Activated CD4-positive, alpha-beta T cell treated with anti-CD3 and anti-CD28 coated beads, Interleukin-10, Interleukin-2, amounts not matched to agents 100 ng/mL and 50 ng/mL, durations not matched to agents 16 hours and 8 hours (primary cell): ENCODE results near the gene PTPRJ.
"Not testable (repeated sequence)": the region's sequence is repeated elsewhere in the genome, so short reads cannot be mapped to it uniquely, and the experiment has no call there.

Experiments
- DNase-seq: peaks from one replicate; pipeline ENCODE4 v3.0.0-alpha.2; 2020

Gene PTPRJ

GRCh38 chr11:48123934-48124755, 143.8 kb downstream of the PTPRJ start:
- no peak for DNase-seq

DNA sequence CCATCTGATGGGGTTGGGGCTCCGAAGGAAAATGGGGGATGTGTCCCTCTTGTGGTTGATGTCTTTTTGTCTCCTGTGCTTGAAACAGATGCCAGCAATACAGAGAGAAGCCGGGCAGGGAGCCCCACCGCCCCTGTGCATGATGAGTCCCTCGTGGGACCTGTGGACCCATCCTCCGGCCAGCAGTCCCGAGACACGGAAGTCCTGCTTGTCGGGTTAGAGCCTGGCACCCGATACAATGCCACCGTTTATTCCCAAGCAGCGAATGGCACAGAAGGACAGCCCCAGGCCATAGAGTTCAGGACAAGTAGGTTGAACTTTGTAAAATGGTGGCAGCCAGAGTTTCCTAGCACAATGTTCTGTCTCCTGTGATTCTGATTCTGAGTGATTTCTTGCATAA, 144.5 kb downstream of the PTPRJ start:
- DNase-seq = no peak

- DNase-seq = no peak
Observed at GRCh38 chr11:48125866-48126265, 145.5 kb downstream of the PTPRJ start.

DNA sequence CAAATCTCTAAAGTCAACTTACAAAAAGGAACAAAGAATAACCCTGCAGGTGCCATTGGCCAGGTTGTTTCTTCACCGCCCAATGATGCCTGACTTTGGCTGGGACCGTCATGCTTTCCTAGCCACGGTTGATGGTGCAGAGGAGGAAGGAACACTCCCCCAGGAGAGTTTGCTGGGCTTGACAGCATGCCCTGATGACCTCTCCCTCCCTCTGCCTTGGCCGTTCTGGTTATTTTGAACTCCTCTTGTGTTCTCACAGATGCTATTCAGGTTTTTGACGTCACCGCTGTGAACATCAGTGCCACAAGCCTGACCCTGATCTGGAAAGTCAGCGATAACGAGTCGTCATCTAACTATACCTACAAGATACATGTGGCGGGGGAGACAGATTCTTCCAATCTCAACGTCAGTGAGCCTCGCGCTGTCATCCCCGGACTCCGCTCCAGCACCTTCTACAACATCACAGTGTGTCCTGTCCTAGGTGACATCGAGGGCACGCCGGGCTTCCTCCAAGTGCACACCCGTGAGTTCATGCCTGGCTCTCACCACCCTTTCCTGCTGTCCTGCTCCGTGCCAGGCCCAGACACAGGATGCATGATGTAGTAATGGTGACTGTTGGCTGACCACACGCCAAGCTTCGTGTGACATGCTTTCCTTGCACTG, 147.3 kb downstream of the PTPRJ start:
- DNase-seq = no peak

- DNase-seq = no peak
Observed at GRCh38 chr11:48129697-48130395, 149.5 kb downstream of the PTPRJ start.

DNA sequence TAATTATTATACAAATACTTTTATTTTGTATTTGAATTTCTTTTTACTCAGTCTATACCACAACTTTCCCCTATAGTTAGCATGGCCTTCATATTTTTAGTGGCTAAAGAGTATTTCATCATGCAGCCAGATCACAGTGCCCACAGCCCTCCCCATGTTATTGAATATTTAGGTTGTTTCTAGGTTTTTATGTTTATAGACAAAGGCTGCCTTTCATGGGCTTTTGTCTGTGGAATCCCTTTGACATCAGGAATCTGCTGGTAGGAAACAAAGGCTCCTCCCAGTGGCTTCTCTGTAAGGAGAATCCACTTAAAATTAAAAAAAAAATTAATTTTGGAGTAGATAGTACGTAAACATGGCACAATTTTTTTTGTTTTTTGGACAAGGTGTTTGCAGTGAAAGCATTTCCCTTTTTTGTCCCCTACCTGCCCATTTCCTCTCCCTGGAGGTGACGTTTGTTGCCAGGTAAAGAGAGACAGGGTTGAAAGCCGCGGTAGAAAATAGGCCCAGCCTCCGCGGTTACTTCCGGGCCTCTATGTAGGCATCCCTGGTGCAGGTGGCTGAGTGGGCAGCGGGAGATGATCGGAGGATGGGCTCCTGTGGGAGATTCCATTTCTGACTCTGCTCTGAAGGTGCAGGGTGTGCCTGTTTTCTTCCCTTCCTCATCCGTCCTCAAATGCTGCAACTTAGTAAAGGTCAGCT, 154.0 kb downstream of the PTPRJ start:
- DNase-seq = no peak

GRCh38 chr11:48138222-48138621, 157.9 kb downstream of the PTPRJ start:
- no peak for DNase-seq

DNA sequence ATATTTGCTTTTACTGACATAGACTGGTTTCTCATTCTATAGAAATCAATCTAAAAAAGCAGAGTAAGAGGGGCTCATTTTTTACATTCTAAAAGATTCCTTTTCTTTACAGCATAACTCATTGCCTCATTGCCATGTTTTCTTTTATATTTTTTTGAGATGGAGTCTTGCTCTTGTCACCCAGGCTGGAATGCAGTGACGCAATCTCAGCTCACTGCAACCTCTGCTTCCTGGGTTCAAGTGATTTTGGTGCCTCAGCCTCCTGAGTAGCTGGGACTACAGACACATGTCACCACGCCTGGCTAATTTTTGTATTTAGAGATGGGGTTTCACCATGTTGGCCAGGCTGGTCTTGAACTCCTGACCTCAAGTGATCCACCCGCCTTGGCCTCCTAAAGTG, 159.5 kb downstream of the PTPRJ start:
- DNase-seq = not testable (repeated sequence)

DNA sequence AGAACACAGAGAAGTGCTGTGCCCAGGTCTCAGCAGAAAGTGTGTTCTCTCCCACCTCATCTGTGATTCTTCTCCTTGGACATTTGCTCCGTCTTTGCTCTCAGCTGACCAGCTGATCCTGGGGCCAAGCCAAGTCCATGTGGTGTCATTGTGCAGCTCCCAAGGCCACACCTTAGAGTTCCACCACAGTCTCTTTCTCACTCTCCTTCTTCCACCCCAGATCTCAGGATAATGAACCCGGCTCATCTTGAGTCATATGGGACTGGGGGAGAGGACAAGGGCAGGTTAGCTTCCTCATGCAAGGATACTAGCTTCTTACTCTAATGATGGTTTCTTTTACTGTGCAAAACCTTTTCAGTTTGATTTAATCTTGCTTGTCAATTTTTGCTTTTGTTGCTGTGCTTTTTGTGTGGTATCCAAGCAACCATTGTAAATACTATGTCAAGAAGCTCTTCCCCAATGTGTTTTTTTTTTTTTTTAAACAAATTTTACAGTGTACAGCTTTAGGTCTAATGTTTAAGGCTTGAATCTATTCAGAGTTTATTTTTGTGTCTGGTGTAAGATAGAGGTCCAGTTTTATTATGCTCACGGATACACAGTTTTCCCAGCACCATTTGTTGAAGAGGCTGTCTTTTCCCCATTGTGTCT, 161.2 kb downstream of the PTPRJ start:
- no peak for DNase-seq

- DNase-seq = no peak
Observed at GRCh38 chr11:48142889-48143288, 162.5 kb downstream of the PTPRJ start.

GRCh38 chr11:48148749-48149148, 168.4 kb downstream of the PTPRJ start:
- DNase-seq = no peak

DNA sequence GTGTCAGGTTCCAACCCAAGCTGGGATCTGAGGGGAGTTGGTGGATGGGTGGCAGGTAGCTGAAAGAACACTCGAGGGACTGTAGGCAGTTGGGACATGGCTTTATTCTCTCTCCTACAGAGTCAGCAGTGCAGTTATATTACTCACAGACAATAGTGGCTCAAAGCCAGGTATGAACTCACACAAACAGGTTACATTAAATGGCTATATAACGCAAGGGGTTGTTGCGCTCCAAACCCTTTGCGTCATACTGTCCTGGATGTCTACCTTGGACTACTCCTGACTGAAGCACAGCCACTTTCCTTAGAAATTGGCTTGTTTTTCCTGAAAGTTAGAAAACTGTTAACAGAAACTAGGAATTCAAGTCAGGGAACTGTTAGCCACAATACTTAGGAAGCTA, 169.9 kb downstream of the PTPRJ start:
- DNase-seq = no peak

GRCh38 chr11:48154151-48154550, 173.8 kb downstream of the PTPRJ start:
- no peak for DNase-seq

DNA sequence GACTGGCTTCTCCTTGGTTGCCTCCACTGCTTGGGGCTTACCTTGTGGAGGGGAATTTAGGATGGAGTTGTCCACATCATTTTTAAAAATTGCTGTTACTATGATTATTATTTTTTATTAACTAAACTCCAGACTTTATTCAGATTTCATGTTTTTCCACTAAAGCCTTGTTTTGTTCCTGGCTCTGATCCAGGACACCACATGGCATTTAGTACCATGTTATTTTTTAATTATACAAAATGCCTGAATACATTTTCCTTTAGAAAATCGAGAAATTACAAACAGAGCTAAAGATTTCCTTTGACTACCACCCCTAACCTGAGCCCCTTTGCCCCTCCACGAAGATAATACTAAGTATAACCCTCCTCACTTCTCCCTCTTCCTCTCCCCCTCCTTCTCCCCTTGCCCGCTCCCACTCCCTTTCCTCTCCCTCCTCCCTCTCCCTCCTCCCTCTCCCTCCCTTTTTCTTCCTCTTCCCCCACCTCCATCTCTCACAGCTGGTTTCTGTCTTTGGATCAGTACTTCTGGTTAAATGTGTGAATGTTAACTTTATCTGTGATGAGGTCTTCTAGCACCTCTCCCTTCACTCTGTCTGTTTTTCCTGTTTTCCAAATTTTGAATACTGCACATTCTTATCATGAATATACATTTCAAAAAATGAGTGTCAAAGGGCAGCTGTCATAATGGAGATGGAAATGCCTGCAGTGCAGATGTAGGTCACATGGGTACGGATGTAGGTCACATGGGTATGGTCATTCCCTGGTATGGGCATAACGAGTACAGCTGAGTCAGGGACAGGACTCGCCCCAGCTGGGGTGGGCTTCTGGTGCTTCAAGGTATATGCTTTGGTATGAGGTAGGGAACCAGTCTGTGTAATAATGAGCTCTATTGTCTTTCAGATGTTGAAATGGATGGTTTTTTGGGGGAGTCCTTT, 181.9 kb downstream of the PTPRJ start:
- DNase-seq = no peak

- no peak for DNase-seq
Observed at GRCh38 chr11:48162885-48163268, 182.5 kb downstream of the PTPRJ start.

DNA sequence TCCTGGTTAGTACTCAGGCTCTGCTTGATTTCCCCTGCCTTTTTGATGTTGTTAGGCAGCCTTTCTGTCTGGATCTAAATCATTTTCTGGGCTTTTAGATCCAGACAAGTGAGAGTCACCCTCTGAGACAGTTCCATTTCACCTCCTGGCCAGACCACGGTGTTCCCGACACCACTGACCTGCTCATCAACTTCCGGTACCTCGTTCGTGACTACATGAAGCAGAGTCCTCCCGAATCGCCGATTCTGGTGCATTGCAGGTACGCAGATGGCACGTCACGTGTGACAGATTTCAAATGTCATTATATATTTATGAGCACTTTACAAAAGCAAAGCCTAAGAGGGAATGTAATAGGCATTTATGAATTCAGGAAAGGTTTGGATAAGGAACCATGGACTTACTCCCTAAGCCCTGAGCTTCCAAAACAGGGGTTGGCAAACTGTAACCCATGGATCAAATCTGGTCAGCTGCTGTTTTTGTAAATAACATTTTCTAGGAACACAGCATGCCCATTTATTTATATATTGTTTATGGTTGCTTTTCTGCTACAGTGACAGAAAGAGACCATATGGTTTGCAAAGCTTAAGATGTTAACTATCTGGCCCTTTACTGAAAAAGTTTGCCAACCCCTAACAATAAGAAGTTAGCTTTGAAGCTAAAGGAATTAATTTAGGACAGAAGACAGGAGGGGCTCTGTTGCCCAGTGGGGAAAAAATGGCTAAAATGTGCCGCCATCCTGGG, 183.2 kb downstream of the PTPRJ start:
- no peak for DNase-seq

- no peak for DNase-seq
Observed at GRCh38 chr11:48164836-48165235, 184.5 kb downstream of the PTPRJ start.

DNA sequence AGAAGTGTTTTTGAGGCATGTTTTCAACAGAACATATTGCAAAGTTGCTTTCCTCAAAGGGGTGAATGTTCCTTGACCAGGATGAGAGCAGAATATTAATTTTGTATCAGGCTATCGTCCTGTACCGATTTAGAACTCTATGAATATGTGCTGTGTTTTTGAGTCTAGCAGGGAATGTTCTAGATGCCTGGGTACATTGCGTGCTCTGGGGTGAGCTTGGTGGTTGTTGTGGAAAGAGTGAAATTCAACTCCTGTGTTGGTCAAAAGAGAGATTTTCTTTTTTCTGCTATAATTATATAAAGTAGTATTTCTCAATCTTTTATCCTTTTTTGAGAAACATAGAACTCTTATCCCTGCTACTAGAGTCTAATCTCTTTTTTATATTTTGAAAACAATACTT, 185.1 kb downstream of the PTPRJ start:
- no peak for DNase-seq

DNA sequence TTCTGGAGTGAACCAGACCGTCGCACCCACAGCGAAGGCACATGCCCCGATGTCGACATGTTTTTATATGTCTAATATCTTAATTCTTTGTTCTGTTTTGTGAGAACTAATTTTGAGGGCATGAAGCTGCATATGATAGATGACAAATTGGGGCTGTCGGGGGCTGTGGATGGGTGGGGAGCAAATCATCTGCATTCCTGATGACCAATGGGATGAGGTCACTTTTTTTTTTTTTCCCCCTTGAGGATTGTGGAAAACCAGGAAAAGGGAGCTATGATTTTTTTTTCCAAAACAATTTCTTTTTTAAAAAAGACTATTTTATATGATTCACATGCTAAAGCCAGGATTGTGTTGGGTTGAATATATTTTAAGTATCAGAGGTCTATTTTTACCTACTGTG, 187.0 kb downstream of the PTPRJ start:
- DNase-seq = no peak

DNA sequence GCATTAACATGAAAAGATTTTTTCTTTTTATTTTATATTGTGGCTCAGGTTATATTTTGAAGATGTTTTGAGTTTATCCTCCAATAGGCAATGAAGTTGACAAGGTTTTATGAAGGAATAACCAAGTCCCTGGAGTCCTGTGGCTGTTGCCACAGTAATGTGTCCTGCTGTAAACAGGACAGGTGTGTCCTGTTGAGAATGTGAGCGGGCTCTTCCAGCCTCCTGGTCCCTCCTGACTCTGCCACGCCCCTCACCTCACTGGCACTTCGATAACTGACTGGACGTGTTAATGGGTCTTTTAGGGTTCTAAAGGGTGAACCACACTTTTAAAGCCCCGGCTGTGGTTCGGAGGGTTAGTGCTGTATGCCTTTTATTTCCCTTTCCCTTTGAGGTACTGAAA, 188.5 kb downstream of the PTPRJ start:
- no peak for DNase-seq

DNA sequence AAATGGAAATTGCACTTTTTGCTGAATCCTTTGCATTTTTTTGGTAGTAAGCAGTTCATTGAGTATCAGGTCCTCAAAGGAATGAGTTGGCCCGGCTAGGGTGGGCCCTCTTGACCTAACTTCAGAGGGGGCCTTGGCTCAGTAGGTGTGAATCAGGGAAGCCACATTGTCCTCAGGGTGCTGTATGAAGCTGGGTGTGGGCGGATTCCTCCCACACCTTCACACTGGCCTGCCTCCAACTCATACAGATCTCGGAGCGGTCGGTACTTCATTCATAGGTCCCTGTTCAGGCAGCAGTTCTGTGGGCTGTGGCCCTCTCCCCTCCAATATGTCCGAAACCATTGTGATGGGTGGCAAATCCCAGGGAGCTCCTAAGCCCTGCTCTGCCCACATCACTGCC, 188.9 kb downstream of the PTPRJ start:
- DNase-seq = no peak
